ENCODE results near the gene CTAGE9. TPM values are rescaled to one million over a fixed set of nuclear protein-coding genes. Genes with fewer than 3 reads are reported as not detected.
"Not testable (repeated sequence)": the region's sequence is repeated elsewhere in the genome, so short reads cannot be mapped to it uniquely, and the experiment has no call there.

Gene CTAGE9, protein sequence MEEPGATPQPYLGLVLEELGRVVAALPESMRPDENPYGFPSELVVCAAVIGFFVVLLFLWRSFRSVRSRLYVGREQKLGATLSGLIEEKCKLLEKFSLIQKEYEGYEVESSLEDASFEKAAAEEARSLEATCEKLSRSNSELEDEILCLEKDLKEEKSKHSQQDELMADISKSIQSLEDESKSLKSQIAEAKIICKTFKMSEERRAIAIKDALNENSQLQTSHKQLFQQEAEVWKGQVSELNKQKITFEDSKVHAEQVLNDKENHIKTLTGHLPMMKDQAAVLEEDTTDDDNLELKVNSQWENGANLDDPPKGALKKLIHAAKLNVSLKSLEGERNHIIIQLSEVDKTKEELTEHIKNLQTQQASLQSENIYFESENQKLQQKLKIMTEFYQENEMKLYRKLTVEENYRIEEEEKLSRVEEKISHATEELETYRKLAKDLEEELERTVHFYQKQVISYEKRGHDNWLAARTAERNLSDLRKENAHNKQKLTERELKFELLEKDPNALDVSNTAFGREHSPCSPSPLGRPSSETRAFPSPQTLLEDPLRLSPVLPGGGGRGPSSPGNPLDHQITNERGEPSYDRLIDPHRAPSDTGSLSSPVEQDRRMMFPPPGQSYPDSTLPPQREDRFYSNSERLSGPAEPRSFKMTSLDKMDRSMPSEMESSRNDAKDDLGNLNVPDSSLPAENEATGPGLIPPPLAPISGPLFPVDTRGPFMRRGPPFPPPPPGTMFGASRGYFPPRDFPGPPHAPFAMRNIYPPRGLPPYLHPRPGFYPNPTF
- total RNA-seq (2021; ENCODE audit: unreplicated experiment) = 0.15 TPM
- polyA plus RNA-seq (2012; ENCODE audit: insufficient read length) = not detected
- Bru-seq, nascent RNA = not detected
- BruChase-seq, experiment 1, labeled RNA remaining after a 2-hour chase = not detected
- percentile 12 among the genes with signal in this experiment for BruChase-seq, experiment 2, labeled RNA remaining after a 6-hour chase
- long read RNA-seq = 0 reads

DNA sequence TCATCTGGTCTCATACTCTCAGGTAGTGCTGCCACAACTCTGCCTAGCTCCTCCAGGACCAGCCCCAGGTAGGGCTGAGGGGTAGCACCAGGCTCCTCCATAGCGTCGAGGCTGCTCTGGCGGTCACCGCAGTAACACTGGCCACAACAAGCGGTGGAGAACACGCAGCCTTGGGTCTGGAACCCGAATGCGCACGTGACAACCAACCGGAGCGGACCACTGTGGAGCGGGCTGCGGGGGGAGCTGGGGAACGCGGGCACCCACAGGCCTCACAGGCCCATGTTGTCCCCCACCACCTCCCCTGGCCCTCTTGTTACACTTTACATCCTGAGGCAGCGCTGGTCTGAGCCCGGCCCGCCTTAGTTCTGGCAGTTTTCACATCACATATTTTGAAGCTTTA lies at the start of gene CTAGE9:
CTAGE9 (minus strand) TSS at position 101 of the 400 bp plus-strand sequence; CDS start at position 101, 0 bp downstream.
- in situ Hi-C loops (cut with HindIII; ENCODE audit: low pct_unique_long_range_greater_than_20kb, low sequenced_read_pairs); intact Hi-C loops (cut with micrococcal nuclease; ENCODE audit: unreplicated experiment); H3K36me3 ChIP-seq (ENCODE audit: control insufficient read depth, insufficient read depth, low read length); H3K27me3 ChIP-seq (ENCODE audit: control insufficient read depth, insufficient read depth, low read length); ATAC-seq; BruUV-seq (replicated peaks); H3K4me3 ChIP-seq (ENCODE audit: low read depth in 2 of 2, low read length in 2 of 2); DNase-seq (ENCODE audit: low read depth, low spot score); H3K27ac ChIP-seq (ENCODE audit: low read length); H3K9me3 ChIP-seq (ENCODE audit: control insufficient read depth, insufficient read depth, low read depth, low read length); CTCF ChIA-PET; H3K4me1 ChIP-seq (ENCODE audit: control insufficient read depth, insufficient read depth, low read length); POLR2A ChIA-PET: not testable (repeated sequence)

DNA sequence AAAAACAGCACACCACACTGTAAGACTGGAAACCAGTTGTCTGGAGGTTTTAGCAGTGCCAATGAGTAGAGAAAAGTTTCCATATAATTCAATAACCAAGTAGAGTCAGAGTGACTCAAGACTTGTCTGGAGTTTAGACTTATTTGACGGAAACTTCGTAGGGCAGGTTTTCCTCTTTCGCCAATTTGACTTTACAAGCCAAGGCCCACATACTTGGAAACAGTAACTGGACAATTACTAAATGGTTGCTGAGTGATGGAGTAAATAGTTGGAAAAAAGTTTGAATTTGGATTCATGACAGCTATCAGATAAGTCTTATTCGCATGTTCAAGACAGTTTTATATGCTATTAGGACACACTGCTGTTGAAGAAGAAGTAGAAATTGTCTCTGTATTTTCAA lies 48.1 kb upstream of the CTAGE9 start:
- ChIA-PET POLR2A (no interaction called here), CTCF (no interaction called here)
- Histone ChIP-seq H3K36me3 (ENCODE audit: control insufficient read depth, insufficient read depth, low read length) (no peaks in the 10 kb centered on the region), H3K27ac (ENCODE audit: low read length) (no peak overlapping the region), H3K4me1 (ENCODE audit: control insufficient read depth, insufficient read depth, low read length) (no peaks in the 10 kb centered on the region), H3K27me3 (ENCODE audit: control insufficient read depth, insufficient read depth, low read length) (no peaks in the 10 kb centered on the region), H3K9me3 (ENCODE audit: control insufficient read depth, insufficient read depth, low read depth, low read length) (no peaks in the 10 kb centered on the region), H3K4me3 (ENCODE audit: low read depth in 2 of 2, low read length in 2 of 2) (no peak overlapping the region)
- in situ Hi-C loops (cut with HindIII; ENCODE audit: low pct_unique_long_range_greater_than_20kb, low sequenced_read_pairs) = no loop called here
- no TSS peak for BruUV-seq (replicated peaks)
- DNase-seq (ENCODE audit: low read depth, low spot score) (no peak), ATAC-seq (no peak)
- intact Hi-C loops (cut with micrococcal nuclease; ENCODE audit: unreplicated experiment) = no loop called here
- no peak for TF ChIP-seq TCF7L2 (IDR thresholded peaks at IDR 0.05; ENCODE audit: low read depth, low read length)
- TF ChIP-seq SIN3A (IDR thresholded peaks at IDR 0.05; ENCODE audit: borderline replicate concordance, insufficient read depth, low read depth, low read length) = no peak
- TF ChIP-seq POLR2AphosphoS5 (IDR thresholded peaks at IDR 0.05; ENCODE audit: low read depth, low read length) = no peak
- TF ChIP-seq, protein P1, sequence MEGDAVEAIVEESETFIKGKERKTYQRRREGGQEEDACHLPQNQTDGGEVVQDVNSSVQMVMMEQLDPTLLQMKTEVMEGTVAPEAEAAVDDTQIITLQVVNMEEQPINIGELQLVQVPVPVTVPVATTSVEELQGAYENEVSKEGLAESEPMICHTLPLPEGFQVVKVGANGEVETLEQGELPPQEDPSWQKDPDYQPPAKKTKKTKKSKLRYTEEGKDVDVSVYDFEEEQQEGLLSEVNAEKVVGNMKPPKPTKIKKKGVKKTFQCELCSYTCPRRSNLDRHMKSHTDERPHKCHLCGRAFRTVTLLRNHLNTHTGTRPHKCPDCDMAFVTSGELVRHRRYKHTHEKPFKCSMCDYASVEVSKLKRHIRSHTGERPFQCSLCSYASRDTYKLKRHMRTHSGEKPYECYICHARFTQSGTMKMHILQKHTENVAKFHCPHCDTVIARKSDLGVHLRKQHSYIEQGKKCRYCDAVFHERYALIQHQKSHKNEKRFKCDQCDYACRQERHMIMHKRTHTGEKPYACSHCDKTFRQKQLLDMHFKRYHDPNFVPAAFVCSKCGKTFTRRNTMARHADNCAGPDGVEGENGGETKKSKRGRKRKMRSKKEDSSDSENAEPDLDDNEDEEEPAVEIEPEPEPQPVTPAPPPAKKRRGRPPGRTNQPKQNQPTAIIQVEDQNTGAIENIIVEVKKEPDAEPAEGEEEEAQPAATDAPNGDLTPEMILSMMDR (IDR thresholded peaks at IDR 0.05) = no peak
- TF ChIP-seq, protein P2, sequence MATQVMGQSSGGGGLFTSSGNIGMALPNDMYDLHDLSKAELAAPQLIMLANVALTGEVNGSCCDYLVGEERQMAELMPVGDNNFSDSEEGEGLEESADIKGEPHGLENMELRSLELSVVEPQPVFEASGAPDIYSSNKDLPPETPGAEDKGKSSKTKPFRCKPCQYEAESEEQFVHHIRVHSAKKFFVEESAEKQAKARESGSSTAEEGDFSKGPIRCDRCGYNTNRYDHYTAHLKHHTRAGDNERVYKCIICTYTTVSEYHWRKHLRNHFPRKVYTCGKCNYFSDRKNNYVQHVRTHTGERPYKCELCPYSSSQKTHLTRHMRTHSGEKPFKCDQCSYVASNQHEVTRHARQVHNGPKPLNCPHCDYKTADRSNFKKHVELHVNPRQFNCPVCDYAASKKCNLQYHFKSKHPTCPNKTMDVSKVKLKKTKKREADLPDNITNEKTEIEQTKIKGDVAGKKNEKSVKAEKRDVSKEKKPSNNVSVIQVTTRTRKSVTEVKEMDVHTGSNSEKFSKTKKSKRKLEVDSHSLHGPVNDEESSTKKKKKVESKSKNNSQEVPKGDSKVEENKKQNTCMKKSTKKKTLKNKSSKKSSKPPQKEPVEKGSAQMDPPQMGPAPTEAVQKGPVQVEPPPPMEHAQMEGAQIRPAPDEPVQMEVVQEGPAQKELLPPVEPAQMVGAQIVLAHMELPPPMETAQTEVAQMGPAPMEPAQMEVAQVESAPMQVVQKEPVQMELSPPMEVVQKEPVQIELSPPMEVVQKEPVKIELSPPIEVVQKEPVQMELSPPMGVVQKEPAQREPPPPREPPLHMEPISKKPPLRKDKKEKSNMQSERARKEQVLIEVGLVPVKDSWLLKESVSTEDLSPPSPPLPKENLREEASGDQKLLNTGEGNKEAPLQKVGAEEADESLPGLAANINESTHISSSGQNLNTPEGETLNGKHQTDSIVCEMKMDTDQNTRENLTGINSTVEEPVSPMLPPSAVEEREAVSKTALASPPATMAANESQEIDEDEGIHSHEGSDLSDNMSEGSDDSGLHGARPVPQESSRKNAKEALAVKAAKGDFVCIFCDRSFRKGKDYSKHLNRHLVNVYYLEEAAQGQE (IDR thresholded peaks at IDR 0.05; ENCODE audit: insufficient read depth in 1 of 2, low read depth in 2 of 2, low read length in 1 of 2) = no peak
